ENCODE results near the gene BRINP3.

Gene BRINP3

GRCh38 chr1:190104961-190105360, 372.7 kb downstream of the BRINP3 start:
- no peak for DNase-seq (ENCODE audit: low read depth in 2 of 2)

GRCh38 chr1:190102757-190103326, 374.8 kb downstream of the BRINP3 start:
- no peak for DNase-seq (ENCODE audit: low read depth in 2 of 2)

DNA sequence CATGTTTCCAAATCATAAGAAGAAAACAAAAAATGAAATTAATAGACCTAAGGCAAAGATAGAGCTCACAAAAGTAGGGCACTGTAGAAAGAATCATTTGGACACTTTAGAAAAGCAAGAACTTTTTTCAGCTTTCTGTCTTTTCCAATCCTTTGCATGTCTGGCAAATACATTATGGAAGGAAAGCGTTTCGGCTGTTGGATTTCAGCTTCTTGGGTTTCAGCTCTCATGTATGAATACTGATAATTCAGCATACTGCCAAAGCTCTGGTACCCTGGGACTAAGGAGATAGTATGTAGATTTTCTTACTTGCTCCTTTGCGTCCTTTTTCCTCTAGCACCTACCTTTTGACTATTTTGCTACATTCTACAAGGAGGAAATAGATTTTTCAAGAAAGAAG, 375.9 kb downstream of the BRINP3 start:
- no peak for DNase-seq (ENCODE audit: low read depth in 2 of 2)

GRCh38 chr1:190098756-190099155, 378.9 kb downstream of the BRINP3 start:
- no peak for DNase-seq (ENCODE audit: low read depth in 2 of 2)

DNA sequence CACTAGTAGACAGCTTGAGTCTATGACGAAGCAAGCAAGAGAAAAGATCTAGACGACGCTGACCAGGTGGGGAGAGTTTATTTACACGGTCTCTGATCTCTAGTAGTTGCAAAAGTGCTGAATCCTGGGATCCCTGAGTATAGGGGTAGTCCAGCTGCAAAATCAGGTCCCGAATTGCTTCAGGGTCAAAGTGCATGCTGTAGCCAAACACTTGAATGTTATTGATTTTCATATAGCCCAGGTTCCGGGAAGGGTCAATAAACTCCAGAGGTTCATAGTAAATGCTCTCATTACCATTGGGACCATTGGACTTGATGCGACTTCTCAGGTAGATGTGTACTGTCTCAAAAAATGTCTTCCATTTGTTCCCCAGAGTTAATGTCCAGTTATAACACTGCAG, 379.6 kb downstream of the BRINP3 start:
- DNase-seq (ENCODE audit: low read depth in 2 of 2) = no peak

DNA sequence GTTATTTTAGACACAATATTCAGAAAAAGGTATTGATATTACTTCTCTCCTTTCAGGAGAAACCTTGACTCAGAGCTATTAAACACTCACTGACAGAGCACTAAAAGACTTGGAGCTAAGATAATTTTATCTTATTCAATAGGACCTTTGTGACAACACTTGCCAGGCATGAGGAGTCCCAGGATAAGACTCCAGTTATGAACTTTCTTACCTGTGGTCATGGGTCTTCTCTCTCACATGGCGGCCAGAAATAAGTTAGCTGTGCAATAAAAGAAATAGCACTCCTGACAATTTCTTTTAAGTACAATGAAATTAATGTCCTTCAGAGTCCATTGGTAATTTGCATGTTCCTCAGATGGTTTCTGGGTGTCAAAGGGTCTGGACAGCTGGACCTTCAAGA, 382.1 kb downstream of the BRINP3 start:
- DNase-seq (ENCODE audit: low read depth in 2 of 2) = no peak

DNA sequence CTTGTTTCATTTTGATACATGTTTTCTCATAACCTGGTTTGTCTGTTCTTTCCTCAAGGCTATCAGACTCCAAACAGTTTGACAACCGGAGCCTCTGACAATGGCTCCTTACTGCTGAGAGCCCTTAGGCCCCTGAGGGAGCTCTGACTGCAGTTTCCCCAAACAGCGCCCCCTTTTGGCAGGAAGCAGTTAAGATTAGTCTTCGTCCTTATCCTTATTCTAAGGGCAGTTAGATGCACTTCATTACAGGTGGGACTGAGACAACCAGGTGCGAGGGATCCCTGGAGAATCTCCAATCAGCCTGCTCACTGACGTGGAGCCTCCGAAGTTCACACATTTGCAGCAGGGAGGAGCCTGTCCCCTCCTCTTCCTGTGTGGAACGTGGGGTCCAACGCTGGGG, 393.1 kb downstream of the BRINP3 start:
- no peak for DNase-seq (ENCODE audit: low read depth in 2 of 2)

DNA sequence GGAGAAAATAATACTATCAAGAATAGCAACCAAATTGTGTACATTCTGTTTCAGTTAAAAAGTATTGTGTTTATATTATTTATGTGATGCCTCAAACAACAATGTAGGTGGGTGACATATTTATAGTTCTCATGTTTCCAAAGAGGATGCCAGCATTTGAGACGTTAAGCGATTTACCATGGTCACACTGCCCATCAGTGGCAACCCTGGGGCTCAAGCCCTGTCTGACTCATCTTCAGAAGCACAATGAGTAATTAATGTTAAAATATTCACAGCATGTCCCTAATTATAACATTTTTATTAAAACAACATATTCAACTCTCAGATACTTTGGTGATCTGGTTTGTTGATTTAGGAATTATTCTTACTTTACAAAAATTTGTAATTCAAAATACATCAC, 409.4 kb downstream of the BRINP3 start:
- no peak for DNase-seq (ENCODE audit: low read depth in 2 of 2)

GRCh38 chr1:190067592-190067991, 410.1 kb downstream of the BRINP3 start:
- no peak for DNase-seq (ENCODE audit: low read depth in 2 of 2)

DNA sequence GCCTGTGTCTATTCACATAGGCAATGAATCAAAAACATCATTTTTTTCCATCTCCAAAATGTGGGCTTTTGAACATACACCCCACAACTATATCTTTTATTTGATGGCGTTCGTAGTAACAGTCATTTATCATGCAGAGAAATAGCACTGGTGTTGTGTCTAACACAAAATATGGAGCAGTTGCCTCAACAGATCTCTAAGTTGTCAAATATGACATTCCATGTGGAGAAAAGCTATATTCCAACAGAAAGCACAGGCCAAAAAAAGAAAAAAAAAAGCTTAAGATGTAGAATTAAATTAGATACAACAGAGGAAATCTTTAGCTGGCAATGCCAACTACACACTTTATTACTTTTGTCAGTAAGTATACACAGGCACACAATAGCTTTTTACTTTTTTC, 411.7 kb downstream of the BRINP3 start:
- no peak for DNase-seq (ENCODE audit: low read depth in 2 of 2)

DNA sequence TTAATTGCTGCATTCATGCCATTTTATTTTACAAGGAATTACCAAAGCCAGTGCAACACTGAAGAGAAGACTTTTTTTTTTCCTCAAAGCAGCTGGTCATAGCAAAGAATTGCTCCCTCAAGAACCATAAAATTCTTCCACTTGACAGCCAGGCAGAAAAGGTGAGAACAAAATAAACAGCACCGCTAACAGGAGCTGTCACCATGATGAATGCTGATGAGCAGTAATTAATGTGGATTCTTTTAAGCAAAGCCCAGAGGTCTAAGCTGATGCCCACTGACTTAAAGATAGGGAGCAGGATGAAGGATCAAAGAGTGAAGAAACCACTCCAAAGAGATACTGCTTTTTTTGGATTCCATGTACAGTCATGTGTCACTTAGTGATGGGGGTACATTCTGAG, 428.4 kb downstream of the BRINP3 start:
- DNase-seq (ENCODE audit: low read depth in 2 of 2) = no peak
